ENCODE data around the gene DAG1.

DNA sequence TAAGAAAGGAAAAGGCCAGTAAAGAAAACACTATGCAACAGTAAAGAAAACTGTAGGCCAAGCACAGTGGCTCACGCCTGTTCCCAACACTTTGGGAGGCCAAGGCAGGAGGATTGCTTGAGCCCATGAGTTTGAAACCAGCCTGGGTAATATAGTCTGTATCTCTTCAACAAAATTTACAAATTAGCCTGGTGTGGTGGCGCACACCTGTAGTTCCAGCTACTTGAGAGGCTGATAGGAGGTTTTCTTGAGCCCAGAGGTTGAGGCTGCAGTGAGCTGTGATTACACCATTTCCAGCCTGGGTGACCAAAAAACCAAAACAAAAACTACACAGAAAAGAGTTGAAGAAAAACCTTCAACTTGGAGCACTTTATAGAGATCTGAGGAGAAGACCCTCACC lies 31.8 kb downstream of the DAG1 start:
- TF ChIP-seq, protein P1, sequence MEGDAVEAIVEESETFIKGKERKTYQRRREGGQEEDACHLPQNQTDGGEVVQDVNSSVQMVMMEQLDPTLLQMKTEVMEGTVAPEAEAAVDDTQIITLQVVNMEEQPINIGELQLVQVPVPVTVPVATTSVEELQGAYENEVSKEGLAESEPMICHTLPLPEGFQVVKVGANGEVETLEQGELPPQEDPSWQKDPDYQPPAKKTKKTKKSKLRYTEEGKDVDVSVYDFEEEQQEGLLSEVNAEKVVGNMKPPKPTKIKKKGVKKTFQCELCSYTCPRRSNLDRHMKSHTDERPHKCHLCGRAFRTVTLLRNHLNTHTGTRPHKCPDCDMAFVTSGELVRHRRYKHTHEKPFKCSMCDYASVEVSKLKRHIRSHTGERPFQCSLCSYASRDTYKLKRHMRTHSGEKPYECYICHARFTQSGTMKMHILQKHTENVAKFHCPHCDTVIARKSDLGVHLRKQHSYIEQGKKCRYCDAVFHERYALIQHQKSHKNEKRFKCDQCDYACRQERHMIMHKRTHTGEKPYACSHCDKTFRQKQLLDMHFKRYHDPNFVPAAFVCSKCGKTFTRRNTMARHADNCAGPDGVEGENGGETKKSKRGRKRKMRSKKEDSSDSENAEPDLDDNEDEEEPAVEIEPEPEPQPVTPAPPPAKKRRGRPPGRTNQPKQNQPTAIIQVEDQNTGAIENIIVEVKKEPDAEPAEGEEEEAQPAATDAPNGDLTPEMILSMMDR (conservative IDR thresholded peaks at IDR 0.05; ENCODE audit: low read depth in 2 of 2), result no peak
- TF ChIP-seq EZH2phosphoT487 (IDR thresholded peaks at IDR 0.05; ENCODE audit: unreplicated experiment) (no peak), POLR2AphosphoS5 (IDR thresholded peaks at IDR 0.05; ENCODE audit: low read depth) (no peak)
- TF ChIP-seq, protein P2, sequence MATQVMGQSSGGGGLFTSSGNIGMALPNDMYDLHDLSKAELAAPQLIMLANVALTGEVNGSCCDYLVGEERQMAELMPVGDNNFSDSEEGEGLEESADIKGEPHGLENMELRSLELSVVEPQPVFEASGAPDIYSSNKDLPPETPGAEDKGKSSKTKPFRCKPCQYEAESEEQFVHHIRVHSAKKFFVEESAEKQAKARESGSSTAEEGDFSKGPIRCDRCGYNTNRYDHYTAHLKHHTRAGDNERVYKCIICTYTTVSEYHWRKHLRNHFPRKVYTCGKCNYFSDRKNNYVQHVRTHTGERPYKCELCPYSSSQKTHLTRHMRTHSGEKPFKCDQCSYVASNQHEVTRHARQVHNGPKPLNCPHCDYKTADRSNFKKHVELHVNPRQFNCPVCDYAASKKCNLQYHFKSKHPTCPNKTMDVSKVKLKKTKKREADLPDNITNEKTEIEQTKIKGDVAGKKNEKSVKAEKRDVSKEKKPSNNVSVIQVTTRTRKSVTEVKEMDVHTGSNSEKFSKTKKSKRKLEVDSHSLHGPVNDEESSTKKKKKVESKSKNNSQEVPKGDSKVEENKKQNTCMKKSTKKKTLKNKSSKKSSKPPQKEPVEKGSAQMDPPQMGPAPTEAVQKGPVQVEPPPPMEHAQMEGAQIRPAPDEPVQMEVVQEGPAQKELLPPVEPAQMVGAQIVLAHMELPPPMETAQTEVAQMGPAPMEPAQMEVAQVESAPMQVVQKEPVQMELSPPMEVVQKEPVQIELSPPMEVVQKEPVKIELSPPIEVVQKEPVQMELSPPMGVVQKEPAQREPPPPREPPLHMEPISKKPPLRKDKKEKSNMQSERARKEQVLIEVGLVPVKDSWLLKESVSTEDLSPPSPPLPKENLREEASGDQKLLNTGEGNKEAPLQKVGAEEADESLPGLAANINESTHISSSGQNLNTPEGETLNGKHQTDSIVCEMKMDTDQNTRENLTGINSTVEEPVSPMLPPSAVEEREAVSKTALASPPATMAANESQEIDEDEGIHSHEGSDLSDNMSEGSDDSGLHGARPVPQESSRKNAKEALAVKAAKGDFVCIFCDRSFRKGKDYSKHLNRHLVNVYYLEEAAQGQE (IDR thresholded peaks at IDR 0.05; ENCODE audit: unreplicated experiment), result no peak
